Activated CD4-positive, alpha-beta T cell treated with anti-CD3 and anti-CD28 coated beads, Interleukin-2, Interleukin-6, amounts not matched to agents 100 ng/mL and 50 ng/mL, durations not matched to agents 16 hours and 8 hours (primary cell): ENCODE data around the gene LRRFIP1.

Source experiments
- DNase-seq: peaks from one replicate; pipeline ENCODE4 v3.0.0-alpha.2; 2020

Gene LRRFIP1

GRCh38 chr2:237623428-237624403 is 3.7 kb upstream of the LRRFIP1 start:
- DNase-seq: no peak

GRCh38 chr2:237624565-237624964 is 2.8 kb upstream of the LRRFIP1 start:
- DNase-seq: no peak

GRCh38 chr2:237625216-237625705 is 2.1 kb upstream of the LRRFIP1 start:
- no peak for DNase-seq

- no peak for DNase-seq
Observed at GRCh38 chr2:237625777-237626176, 1.6 kb upstream of the LRRFIP1 start.

GRCh38 chr2:237626813-237627440 is 460 bp upstream of the LRRFIP1 start:
- no peak for DNase-seq

GRCh38 chr2:237628247-237629187 is 1.1 kb downstream of the LRRFIP1 start:
- DNase-seq: no peak

- DNase-seq: no peak
Observed at GRCh38 chr2:237629188-237629534, 1.8 kb downstream of the LRRFIP1 start.

- DNase-seq: no peak
Observed at GRCh38 chr2:237629739-237630138, 2.4 kb downstream of the LRRFIP1 start.

GRCh38 chr2:237630216-237631000 is 3.0 kb downstream of the LRRFIP1 start:
- no peak for DNase-seq

- no peak for DNase-seq
Observed at GRCh38 chr2:237631007-237631785, 3.8 kb downstream of the LRRFIP1 start.

GRCh38 chr2:237631801-237632585 is 4.6 kb downstream of the LRRFIP1 start:
- no peak for DNase-seq

- DNase-seq: no peak
Observed at GRCh38 chr2:237633061-237633561, 5.7 kb downstream of the LRRFIP1 start.

GRCh38 chr2:237636578-237636977 is 9.2 kb downstream of the LRRFIP1 start:
- DNase-seq: no peak

GRCh38 chr2:237637429-237638135 is 10.2 kb downstream of the LRRFIP1 start:
- no peak for DNase-seq

GRCh38 chr2:237638176-237638575 is 10.8 kb downstream of the LRRFIP1 start:
- DNase-seq: no peak

GRCh38 chr2:237639052-237639835 is 11.9 kb downstream of the LRRFIP1 start:
- DNase-seq: no peak

GRCh38 chr2:237639836-237640220 is 12.4 kb downstream of the LRRFIP1 start:
- DNase-seq: no peak

- no peak for DNase-seq
Observed at GRCh38 chr2:237640493-237640998, 13.2 kb downstream of the LRRFIP1 start.
